GM21786 (cell line): ENCODE data around the gene SETD1A.
A peak's percentile ranks its signal among the peaks of the same experiment; 100 is the strongest.
"Not testable (repeated sequence)": the region's sequence is repeated elsewhere in the genome, so short reads cannot be mapped to it uniquely, and the experiment has no call there.

Experiments used
- ATAC-seq: cut with Tn5 transposase; IDR thresholded peaks from one replicate; pipeline ENCODE4 v1.9.1; 2021; ENCODE audit not compliant: unreplicated experiment

Gene SETD1A

DNA sequence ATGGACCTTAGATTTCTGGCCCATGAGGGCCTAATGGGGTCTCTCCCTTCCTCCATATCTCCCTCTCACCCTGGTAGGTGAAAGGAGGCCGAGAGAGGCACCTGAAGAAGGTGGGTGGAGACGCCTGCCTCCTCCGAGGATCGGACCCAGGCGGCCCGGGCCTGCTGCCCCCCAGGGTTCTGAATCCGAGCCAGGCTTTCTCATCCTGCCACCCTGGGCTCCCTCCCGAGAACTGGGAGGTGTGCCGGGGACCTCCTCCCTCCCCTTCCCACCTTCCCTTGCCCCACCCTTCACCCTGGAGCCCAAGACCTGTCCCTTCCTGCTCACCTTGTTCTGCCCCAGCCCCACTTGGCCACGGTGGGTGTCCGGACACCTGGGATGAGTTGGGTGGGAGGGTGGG is 29.2 kb upstream of the SETD1A start:
- no peak for ATAC-seq

DNA sequence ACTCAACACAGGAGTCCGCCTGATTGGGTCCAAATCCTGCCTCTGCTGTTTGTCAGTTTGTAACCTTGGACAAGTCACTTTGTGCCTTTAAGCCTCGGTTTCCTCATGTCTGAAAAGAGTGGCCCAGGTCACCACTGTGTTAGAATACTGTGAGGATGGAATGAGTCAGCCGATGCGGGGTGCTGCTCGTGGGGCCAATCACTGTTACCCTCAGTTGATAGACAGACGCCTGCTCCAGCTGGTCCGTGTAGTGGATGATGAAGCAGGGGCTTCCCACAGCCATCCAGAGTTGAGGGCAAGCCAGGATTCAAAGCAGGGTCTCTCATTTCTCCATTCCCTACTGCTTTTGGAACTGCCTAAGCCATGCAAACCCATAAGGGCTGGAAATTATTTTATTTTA is 28.4 kb upstream of the SETD1A start:
- ATAC-seq, result no peak

DNA sequence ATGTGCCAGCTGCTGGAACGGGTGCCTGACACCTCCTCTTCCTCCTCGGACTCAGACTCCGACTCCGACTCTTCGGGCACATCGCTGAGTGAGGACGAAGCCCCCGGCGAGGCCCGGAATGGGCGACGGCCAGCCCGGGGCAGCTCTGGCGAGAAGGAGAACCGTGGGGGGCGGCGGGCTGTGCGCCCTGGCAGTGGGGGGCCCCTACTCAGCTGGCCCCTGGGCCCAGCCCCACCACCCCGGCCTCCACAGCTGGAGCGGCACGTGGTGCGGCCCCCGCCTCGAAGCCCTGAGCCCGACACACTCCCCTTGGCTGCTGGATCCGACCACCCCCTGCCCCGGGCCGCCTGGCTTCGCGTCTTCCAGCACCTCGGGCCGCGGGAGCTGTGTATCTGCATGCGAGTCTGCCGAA is 27.4 kb upstream of the SETD1A start:
- ATAC-seq, result no peak

DNA sequence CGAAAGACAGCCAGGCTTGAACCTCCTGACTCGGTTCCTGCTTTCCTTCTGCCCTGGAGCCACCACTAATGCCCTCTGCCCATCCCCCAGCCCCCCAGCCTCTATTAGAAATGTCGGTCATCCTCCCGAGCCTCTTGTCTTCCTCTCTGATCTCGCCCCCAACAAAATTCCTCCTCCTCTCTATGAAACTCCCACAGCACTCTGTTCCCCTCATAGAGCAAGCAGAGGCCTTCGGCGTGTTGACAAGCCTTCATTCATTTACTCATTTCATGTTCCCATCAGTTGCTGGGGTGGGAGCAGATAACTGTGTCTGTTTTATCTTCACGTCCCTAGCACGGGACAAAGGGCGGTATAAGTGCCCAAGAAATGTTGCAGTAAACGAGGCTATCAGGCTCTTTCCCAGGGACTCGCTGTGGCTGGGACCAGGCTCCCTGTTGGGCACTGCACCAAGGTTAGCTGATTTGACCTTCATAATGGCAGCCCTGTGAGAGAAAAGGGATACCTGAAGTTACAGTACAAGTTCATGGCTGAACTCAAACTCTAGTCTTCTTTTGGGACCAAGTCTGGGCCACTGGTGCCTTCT is 26.4 kb upstream of the SETD1A start:
- ATAC-seq, result no peak

DNA sequence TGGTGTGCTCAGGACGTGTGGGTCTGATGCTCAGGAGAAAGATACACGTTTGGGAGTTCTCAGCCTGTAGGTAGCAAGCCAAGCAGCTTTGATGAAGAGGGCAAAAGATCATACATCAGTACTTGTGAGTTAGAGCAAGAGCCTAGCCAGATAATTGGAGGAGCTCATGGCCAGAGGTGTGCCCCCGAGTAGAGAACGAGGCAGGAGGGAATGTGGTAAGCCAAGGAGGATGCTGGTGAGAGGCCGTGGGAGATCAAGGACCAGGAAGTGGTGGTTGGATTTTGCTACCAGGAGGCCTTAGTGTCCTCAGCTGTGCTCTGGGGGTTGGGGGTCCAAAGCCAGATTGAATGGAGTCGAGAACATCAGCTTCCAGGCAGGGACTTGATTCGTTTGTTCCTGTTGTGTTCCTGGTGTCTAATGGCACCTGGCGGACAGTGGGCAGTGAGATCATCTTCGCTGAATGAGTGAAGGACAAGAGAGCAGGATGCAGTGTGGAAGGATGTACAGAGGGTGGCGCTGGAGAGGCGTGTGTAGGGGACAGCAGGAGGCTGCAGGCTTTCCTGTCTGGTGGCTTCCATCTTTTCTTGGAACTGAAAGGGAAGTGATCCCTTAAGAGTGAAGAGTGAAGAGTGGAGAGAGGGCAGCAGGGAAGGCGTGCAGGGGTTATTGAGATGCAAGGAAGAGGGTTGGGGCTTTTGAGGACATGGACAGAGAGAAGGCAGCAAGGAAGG is 22.6 kb upstream of the SETD1A start:
- no peak for ATAC-seq

DNA sequence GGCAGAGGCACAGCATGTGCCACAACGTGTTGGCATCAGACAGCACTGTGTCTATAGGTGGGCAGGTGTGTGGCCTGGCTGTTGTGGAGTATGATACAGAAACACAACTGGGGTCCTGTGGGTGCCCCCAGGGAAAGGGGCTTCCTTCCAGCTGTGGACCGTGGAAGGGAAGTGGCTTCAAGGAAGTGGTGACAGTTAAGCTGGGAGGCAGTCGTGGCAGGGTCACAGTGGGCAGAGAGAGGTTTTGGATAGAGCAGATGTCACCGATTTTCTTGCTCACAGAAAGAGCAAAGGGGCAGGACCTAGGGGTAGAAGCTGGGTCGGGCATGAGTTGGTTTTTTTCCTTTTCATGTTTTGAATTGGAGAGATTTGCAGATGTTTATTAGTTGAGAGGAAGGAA is 19.9 kb upstream of the SETD1A start:
- ATAC-seq, result no peak

DNA sequence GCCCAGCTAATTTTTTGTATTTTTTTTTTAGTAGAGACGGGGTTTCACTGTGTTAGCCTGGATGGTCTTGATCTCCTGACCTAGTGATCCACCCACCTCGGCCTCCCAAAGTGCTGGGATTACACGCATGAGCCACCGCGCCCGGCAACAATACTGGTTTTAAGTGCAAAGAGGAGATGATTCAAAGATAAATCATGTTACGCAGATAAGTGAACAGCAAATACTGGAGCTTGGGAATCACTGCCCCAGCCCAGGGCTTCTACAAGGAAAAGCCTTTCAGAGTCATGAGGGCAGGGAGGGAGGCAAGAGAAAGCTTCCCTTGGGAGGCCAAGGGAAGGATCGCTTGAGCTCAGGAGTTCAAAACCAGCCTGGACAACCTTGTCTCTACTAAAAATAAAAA is 18.0 kb upstream of the SETD1A start:
- not testable (repeated sequence) for ATAC-seq

DNA sequence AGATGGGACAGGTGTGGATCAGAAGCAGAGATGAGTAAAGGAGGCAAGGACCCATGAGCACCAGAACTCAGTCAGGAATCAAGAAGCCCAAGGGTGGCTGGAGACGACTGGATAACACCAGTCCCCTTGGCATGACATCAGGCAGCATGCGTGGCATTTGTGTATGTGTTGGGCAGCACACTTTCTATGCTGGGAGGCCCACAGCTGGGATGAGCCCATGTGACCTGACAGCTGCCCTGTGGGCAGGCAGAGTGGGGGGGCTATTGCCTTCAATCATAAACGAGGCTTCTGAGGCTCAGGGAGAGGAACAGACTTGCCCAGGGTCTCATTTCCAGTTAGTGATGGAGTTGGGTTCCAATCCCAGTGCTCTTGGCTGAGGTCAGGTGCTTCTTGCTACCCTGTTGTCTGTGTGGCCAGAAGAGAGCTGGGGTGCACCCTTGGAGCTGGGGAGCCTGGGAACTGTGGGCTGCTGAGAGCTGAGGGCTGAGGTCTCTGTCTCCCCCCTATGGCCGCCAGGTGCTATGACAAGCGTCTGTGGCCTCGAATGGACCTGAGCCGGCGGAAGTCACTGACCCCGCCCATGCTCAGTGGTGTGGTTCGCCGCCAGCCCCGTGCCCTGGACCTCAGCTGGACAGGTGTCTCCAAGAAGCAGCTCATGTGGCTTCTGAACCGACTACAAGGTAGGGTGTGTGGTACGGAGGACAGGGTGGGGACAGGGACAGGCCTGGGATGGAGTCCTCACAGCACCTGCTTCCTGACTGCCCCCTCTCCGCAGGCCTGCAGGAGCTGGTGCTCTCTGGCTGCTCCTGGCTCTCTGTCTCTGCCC is 15.7 kb upstream of the SETD1A start:
- ATAC-seq, result peak; percentile 85

DNA sequence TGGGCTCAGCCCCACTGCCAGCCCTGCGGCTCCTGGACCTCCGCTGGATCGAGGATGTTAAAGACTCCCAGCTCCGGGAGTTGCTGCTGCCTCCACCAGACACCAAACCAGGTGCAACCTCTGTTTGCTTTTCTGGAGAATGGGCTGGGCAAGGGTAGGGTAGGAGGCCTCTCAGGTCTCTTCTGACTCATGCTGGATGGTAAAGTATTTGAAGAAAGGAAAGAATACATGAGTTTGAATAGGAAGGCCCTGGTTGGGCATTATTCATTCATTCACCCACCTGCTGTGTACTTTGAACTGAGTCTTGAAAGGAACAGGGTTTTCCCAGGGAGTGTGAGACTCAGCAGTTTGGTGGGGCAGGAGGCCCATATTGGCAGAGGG is 15.1 kb upstream of the SETD1A start:
- no peak for ATAC-seq

DNA sequence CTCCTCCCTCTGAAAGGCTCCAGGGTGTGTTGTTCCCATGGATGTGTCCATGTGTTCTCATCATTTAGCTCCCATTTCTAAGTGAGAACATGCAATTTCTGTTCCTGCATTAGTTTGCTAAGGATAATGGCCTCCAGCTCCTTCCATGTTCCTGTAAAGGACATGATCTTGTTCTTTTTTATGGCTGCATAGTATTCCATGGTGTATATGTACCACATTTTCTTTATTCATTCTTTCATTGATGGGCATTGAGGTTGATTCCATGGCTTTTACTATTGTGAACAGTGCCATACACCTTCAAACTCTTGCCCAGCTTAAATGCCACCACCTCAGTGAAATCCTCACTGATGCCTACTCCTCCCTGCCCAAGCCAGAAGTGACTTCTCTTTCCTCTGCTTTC is 13.2 kb upstream of the SETD1A start:
- no peak for ATAC-seq

DNA sequence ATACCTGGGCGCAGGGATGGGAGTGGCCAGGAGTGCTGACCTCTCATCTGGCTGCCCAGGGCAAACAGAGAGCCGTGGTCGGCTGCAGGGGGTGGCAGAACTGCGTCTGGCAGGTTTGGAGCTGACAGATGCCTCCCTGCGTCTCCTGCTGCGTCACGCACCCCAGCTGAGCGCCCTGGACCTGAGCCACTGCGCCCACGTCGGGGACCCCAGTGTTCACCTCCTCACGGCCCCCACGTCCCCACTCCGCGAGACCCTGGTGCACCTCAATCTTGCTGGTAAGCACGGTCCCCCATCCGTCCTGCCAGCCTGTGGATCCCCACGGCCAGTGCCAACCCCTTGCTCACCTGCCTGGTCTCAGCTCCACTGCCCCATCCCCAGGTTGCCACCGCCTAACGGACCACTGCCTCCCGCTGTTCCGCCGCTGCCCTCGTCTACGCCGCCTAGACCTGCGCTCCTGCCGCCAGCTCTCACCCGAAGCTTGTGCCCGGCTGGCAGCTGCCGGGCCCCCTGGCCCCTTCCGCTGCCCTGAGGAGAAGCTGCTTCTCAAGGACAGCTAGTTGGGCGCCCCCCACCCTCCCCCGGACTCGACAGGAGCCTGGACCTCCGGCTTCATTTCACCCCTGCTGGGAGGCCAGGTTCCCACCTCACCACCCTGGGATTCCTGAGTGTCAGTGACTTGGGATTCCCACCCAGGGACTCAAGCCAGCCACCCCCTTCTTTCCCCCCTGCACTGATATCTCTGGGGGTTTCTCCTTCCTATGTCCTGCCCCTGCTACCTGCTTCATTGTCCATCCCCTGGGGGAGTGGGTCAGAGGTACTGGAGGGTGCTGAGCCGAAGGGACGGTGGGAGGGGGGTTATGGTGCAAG is 10.6 kb upstream of the SETD1A start:
- ATAC-seq, result no peak

DNA sequence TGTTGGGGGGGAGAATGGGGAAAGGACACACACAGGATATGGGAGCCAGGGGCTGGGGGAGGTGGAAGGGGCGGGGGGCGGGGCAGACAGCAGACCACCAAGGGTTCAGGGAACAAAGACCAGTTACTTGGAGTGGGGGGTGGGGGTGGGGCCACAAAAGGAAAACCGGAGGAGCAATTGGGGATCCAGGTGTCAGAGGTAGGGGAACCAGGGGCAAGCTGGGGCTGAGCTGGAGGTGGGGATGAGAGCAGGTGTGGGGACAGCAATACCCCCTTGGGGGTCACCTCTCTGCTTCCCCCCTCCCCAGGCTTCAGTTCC is 10.1 kb upstream of the SETD1A start:
- ATAC-seq, result no peak

DNA sequence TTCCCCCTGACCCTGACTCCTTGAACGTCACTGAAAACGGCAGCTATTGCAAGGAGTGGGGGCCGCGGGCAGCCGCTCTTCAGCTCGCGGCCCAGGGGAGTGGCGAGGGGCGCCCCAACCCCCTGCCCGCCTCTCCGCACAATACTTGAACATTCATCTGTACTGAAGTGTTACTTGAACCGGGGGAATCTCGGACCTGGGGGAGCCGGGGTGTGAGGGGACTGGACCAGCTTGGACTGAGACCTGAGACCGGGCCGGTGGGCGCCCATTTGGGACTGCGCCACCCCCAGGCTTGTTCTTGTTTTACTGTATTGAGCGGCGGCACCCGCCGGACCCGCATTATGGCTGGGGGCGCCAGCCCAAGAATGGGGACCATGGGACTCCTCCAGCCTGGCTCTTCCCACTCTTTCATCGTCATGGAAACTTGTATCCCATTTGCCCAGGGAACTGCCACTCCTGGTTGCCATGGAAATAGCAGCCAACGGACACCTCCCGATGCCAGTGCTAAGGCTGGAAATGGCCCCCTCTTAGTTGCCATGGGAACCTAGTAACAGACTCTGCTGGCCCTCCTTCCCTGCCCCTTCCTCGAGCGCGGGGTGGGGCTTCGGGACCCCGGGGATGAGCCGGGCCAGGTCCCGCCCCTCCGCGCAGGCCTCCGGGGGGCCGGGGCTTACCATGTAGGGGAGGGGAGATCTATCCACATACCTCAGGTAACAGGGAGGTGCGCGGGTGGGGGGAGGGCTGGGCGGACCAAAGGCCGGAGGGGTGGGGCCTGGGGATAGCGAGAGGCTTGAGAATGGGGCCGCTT is 9.5 kb upstream of the SETD1A start:
- no peak for ATAC-seq

DNA sequence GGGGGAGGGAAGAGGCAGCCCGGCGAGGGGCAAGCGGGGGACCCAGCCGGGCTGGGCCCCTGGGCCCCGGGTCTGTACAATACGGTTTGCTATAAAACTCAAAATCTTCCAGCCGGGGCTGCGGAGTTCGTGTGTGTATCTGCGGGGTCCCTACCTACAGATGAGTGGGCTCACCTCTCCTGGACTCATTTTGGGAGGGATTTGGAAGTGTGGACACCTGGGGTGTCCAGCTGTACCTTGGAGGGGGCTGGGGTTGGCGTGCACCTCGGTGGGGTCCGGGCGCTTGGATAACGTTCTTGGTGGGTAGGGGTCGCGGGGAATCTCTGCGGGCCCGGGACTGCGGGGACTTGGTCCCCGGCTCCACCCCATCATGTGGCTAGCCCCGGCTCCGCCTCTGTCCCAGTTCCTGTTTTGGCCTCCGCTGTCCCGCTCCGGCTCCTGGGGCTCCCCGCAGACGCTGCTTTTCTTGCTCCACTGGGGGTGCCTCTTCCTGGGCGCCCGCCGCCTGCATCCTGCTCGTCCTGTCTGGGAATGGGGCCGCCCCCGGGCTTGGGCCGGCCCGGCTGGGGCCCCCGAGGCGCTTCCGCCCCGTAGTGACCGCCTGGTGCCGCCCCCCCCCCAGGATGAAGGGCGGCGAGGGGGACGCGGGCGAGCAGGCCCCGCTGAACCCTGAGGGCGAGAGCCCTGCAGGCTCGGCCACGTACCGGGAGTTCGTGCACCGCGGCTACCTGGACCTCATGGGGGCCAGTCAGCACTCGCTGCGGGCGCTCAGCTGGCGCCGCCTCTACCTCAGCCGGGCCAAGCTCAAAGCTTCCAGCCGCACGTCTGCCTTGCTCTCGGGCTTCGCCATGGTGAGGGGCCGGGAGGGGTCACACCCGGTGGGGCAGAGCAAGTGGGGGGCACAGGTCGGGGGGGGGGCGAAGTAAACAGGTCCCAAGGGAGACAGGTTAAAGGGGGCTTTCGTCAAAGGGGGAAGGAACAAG is 8.6 kb upstream of the SETD1A start, which contains the start of gene ORAI3:
ORAI3 (plus strand) TSS at position 402 of the 983 bp plus-strand sequence; CDS start at position 624, 222 bp downstream.
- peak; percentile 60 for ATAC-seq

DNA sequence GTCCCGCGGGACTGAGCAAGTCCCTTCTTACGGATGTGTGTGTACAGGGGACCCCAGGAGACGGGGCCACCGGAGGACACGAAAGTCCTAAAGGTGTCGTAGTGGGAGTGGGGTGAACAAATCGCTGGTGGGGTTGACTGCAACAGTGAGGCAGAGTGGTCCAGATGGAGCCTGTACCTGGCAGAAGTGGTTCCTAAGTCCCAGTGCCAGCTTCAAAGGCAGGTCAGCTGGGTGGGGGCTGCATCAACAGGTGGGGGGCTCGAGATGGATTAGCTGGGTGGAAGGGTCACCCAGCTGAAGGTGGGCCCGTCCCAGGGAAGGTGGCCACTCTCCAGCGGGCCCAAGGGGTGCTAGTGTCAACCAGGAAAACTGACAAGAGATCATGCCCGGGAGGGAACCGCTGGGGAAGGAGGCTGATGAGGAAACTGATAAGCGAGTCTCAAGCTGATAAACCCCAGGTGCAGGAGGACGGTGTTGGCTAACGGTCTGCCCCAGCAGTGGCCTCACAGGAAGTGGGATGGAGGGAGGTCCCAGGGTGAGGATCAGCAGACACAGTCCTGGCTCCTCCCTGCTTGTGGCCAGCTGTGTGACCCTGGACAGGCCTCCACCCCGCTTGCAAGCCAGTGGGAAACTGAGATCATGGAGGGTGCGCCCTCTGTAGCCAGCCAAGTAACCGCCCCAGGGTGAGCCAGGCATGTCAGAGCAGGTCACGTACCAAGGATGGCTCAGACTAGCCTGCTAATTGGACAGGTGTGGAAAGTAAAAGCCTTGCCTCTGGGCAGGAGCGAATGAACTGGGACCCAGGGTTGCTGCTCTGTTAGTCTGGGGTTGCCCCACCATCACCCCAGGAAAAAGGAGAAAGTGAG is 7.7 kb upstream of the SETD1A start:
- peak; percentile 57 for ATAC-seq

DNA sequence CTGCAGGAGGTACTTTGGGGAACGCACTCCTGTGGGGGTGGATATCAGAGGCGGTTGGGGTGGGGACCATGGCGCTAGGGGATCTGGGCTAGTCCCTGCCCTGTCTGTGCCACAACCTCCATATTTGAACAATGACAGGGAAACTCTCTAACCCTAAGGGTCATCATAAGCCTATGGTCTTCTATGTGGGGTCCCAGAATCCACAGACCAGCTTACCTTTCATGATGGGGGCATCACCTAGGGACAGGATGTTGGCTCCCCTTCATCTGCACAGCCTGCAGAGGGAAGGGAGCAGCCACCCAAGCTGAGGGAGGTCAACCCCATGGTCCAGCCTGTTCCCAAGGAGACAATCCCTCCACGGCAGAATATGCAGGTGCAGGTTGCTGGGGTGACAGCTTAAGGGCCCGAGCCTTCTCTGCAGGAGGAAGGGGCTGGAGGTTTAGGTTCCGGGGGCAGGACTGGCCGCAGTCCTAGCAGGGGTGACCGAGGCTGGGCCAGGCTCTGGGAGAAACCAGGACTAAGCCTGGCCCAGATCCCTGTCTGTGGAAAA is 7.0 kb upstream of the SETD1A start:
- no peak for ATAC-seq

DNA sequence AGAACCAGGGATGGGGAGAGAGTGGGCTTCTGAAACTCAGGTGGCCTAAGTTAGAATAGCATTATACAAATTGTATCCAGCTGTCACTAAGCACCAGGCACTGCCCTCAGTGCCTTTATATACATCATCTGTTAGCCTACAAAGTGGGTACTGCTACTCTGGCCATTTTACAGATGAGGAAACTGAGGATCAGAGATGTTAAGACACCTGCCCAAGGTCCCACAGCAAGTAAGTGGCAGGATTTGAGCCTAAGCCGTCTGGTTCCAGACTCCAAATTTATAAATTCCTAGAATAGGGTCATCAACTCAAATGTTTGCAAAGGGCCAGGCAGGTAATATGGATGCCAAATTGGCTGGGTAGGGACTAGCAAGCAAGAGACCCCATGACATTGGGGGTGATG is 6.4 kb upstream of the SETD1A start:
- no peak for ATAC-seq

DNA sequence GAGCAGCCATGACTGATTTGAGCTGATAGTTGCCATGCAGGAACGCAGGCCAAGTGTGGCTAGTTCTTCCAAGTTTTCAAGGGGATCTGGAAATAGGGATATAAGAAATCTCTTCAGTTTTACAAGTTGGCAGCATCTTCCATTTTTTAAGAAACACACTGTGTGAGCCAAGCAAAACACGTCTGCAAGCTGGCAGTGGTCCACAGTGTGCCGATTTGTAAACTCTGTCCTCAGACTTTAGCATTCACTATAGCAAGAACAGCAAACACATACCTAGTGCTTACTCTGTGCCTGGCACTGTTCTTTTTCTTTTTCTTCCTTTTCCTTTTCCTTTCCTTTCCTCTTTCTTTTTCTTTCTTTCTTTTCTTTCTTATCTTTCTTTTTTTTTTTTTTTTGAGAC is 5.8 kb upstream of the SETD1A start:
- no peak for ATAC-seq
